ENCODE data around the gene SIRPG. TPM values are rescaled to one million over a fixed set of nuclear protein-coding genes. Genes with fewer than 3 reads are reported as not detected.
"Not testable (repeated sequence)": the region's sequence is repeated elsewhere in the genome, so short reads cannot be mapped to it uniquely, and the experiment has no call there.

SIRPG gene
- total RNA-seq, 2 donors from 2014 or later = 0.44 TPM; not detected in 1

DNA sequence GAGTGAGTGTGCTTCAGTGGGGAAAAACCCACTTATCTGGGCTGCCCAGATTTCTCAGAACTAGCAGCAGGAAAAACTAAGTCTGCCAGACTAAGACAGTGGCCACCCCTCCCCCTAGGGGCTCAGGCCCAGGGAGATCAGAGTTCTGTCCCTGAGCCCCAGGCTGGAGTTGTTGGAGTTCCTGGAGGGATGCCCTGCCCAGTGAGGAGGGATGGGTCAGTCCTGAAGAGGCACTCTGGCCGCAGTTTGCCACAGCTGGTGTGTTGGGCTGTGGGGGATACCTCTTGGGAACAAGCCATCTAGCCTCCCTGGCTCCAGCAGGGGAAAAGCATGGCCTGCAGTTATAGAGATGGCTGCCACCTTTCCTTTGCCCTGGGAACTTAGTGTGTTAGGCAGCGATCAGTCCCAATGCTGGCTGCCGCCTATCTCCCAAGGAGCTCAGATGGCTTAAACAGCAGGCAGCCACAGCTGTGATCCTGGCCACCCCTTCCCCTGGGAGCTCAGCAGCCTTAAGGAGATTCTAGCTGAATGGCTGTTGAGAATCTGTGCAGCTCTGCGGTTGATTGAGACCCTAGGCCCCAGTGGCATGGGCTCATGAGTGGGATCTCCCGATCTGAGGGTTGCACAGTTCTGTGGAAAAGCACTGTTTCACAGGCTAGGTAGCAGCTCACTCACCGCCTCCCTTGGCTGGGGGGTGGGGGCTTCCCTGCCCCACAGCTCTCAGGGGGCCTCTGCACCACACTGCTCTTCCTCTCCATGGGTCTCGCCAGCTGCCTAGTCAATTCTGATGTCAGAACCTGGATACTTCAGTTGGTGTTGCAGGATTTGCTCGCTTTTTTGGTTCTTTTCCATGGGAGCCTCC is 13.2 kb downstream of the SIRPG start:
- intact Hi-C loops (cut with DNase I) = no loop called here
- no peak for DNase-seq
- no peak for ATAC-seq

DNA sequence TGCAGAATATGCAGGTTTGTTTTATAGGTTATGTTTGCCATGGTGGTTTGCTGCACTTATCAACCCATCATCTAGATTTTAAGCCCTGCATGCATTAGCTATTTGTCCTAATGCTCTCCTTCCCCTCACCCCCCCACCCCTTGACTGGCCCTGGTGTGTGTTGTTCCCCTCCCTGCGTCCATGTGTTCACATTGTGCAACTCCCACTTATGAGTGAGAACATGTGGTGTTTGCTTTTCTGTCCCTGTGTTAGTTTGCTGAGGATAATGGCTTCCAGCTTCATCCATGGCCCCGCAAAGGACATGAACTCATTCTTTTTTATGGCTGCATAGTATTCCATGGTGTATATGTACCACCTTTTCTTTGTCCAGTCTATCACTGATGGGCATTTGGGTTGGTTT is 18.9 kb downstream of the SIRPG start:
- intact Hi-C loops (cut with DNase I) = not testable (repeated sequence)

DNA sequence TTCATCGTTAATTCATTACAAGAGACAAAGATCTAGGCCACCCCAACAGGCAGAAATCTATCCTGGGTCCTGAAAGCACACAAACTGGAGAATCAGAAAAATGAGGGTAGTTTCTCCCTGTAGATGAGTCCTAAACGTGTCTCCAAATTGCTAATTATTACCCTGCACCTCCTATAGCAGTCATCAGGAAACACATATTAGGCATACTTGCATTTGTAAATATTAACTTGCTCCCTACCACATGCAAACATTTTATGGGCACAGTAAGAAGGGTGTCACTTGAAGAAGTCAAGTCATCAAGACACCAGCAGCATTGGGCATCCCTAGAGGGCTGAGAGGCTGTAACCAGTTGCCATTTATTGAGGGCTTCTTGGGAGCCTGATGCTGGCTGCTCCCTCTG is 19.8 kb downstream of the SIRPG start:
- ATAC-seq = no peak
- intact Hi-C loops (cut with DNase I) = no loop called here

More for the DNA sequence above, 18.9 kb downstream of the SIRPG start:
- ATAC-seq, DNase-seq: not testable (repeated sequence)

DNA sequence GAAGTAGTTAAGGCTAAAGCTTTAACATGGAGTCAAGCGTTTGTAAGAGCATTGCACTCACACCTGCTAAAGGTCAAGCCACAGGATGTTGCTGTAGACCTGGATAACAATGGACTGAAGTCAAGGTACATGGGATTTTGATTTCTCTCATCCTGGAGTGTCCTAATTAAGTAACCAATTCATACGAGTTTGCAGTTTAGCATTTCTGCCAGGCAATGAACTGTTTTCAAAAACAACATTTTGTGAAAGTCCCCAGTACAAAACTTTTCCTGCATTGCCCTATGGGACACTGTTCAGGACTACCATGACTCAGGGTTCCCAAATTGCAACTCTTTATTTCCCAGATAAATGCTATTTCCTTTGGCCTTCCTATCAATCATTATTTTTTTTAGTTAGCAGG is 20.4 kb downstream of the SIRPG start:
- ATAC-seq (no peak), DNase-seq (no peak)
- intact Hi-C loops (cut with DNase I) = no loop called here

More for the DNA sequence above, 19.8 kb downstream of the SIRPG start:
- DNase-seq = no peak

DNA sequence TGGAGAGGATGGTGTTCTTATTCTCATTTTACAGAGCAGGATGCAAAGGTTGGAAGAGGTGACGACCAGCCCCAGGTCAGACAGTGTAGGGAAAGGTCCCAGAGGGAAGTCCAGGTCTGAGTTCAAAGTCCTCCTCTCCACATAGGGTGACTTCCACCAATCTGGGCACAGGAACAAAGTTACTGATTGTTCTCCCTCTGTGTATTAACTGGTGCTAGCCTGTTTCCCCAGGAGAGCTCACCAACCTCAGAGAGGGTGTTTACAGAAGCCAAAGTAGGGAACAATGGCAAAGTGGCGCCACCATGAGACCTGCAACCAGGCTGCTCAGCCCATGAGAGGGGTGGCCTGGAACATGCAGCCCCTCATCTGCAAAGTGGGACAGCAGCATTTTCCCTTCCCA is 21.0 kb downstream of the SIRPG start:
- DNase-seq = no peak
- intact Hi-C loops (cut with DNase I) = no loop called here

DNA sequence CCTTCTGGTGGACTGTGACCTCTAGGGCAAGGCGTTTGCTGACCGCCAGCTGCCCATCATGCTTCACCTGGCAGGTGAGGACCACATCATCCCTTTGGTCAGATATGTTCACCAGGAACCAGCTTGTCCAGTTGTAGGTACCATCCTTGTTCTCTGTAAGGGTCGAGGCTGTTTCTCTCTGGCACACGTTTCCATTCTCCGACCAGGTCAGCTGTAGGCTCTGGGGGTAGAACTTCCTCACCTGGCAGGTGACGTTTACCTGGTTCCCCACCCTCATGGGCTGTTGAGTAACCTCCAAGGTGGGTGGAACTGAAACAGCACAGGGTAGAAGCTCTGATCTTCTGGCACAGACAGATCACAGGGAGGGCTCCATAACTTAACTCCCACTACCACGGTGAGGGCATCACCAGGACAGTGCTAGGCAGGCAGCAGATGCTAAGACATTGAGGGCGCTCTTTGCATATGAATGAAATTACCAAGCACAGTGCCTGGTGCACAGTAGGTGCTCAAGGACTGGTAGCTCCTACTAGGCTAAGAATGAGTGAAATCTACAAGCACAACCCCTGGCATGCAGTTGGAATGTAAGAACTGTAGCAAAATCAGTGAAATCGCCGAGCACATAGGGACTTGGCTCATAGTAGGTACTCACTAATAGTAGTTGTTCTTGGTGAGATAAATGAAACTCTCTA is 22.1 kb downstream of the SIRPG start:
- ATAC-seq = no peak
- no peak for DNase-seq
- intact Hi-C loops (cut with DNase I) = no loop called here

More for the DNA sequence above, 21.0 kb downstream of the SIRPG start:
- ATAC-seq = no peak

DNA sequence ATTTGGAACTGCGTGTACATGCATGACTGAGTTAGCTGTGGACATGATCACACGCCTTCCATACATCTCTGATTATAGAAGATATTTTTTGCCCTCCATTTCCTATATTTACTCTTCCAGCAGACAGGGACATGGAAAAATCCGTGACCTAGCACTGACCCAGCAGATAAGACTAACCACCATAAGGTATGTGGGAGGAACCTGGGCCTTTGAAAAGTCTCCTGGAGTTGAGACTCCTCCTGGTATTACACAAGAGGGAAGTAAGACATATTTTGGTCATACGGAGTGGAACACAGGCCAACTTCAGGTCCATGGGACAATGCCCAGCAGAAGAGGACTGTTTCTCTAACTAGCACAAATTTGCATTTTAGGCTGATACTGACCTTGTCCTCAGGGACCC is 24.0 kb downstream of the SIRPG start:
- intact Hi-C loops (cut with DNase I) = no loop called here
- DNase-seq = no peak
- peak in 1 of 2 donors; percentile 21 for ATAC-seq

DNA sequence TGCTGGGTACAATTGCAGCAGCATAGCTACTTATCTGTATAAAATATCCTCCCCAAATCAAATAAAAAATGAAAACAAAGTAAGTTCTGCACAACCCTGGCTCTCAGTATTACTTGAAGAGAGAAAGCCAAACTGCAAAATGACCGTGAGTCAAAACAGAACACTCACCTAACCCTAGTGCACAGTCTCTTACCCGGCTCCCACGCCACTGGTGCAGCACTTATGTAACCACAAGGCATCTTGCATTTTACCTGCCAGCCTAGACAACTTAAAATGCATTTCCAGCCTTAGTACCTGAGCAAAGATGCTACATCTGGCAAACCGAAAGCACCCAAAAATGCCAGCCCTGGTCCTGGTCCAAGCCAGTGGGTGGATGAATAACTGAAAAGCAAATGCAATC is 25.4 kb downstream of the SIRPG start:
- no peak for DNase-seq
- intact Hi-C loops (cut with DNase I) = no loop called here
- peak in 1 of 2 donors; percentile 56 for ATAC-seq

DNA sequence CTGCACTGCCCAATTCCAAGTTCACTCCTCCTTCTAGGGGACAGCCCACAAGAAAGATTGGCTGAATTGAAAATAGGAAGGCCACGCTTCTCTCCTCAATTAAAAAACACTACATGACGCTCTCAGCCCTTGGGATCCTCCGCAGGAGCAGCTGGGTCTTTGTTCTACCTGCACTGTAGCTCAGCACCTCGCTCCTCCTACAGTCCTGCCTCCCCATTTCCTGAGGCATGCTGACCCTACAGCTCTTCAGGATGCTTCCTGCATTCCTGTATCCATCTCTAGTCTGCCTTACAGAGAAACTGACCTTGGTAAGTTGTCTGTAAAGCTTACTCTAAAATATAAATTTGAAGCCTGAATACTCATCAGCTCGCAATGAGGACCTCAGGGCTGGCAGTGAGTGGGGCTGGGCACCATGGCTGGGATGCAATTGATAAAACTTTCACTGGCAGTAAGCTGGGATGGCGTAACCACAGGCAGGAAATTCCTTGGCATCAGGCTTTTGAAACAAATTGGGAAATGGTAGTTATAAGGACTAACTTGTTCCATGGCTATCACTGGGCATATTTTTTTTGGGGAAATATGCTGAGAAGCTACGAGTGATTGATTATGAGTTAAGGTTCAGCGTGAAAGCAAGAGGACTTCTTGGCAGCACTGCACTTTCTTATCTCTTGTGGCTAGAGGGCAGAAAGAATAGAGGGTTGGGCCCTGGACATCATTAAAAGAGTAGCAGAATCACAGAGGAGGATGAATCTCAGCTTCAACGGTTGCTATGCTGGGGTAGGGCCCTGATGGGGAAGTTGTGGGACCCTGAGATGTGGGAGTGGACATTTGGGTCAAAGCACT is 26.0 kb downstream of the SIRPG start:
- DNase-seq (no peak), ATAC-seq (peak; percentile 34 to 89)
- intact Hi-C loops (cut with DNase I) = no loop called here

DNA sequence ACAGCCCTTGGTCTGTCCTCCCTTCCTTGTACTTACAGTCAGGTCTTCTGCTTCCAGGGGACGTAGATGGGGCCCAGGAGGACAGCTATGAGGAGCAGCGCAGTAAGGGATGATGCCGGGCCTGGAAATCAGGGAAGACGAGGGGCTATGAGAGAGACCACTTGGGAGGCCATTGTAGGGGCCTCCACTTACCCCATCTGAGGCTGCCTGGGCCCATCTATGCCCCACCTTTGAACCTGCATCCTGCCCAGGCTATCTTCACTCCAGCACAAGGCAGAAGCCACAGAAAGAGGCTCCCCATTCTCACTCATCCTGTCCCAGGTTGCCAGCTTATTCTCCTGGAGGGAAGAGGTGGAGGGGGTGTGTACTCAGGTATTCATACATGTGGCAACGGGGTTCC is 27.4 kb downstream of the SIRPG start:
- intact Hi-C loops (cut with DNase I) = no loop called here
- no peak for ATAC-seq
- no peak for DNase-seq

DNA sequence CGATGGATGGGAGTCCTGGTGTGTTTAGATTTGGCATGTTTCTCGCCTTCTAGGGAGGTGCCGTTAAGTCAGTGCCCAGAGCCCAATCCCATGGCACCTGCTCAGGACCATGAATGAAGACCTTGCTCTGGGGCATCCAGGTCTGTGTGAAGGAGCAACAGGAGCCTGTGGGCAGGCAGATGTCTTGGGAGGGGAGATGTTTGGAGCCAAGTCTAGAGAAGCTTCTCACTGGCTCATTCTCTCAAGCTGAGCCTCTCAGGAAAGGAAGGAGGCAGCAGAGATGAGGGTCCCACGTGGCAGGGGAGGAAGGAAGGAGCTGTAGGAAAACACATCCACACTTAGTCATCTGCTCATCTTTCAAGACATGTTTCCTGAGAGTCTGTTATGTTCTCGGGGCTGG is 28.3 kb downstream of the SIRPG start:
- DNase-seq (no peak), ATAC-seq (no peak)
- intact Hi-C loops (cut with DNase I) = no loop called here

DNA sequence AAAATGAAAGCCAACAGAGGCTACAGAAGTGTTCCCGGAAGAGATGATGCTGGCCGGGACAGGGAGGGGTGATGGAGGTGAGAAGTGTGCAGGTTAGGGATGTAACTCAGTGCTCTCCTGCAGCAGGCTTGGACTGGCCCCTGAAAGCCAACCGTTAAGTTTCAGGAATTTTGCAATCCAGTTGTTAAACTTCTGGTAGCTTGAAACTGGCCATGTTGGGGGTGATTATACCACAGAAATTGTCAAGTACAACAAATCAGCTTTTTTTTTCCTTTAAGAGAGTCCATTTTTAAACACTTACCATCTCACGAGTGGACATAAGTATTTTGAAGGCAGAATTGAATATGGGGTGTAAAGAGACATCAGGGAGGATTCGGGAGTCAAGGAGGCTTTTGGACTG is 29.0 kb downstream of the SIRPG start:
- DNase-seq (no peak), ATAC-seq (no peak)
- intact Hi-C loops (cut with DNase I) = no loop called here

DNA sequence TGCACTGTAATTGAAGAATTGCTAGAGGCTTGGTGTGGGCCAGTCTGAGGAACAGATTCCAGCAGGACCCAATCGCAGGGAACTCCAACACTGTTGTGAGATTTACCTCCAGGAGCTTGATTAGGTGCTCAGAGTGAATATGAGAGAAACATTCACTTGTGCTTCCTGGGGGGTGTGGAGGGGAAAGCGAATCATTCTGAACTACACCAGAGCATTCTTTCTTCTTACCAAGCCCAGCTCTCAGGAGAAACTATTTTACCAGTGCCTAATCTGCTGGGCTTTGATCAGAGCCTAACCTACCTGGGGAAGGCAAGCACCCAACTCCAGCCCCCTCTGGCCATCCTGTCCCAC is 30.4 kb downstream of the SIRPG start:
- no peak for ATAC-seq
- intact Hi-C loops (cut with DNase I) = no loop called here
- DNase-seq = no peak

DNA sequence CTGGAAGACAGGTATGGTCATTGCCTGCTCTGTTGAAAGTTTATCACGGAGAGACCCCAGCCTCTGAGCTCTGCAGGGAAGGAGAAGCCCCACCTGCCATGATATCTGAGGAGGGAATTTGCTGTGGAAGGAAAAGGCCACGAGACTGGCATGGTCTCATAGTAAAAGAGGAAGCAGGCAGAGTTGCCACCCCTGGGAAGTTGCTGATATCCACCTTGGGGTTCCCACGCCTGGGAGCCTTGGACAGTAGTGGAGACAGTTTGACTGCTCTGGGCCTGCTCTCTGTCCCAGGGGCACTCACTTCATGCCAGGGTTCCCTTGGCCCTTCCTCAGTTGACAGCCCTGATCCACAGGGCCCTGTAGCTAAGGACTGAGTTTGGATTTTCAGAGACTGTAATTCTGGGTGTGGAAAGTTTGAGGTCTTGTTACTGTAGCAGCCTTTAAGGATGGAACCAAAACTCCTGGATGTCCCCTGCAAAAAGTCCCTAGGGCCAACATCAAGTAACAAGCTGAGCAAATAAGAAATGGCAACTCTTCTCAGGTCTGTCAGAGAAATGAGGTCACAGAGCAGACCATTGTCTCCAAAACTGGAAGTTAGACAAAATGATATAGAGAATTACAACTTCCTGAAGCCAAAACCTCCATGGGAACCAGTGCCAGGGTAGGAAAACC is 30.9 kb downstream of the SIRPG start:
- DNase-seq = no peak
- intact Hi-C loops (cut with DNase I) = no loop called here
- ATAC-seq = no peak

DNA sequence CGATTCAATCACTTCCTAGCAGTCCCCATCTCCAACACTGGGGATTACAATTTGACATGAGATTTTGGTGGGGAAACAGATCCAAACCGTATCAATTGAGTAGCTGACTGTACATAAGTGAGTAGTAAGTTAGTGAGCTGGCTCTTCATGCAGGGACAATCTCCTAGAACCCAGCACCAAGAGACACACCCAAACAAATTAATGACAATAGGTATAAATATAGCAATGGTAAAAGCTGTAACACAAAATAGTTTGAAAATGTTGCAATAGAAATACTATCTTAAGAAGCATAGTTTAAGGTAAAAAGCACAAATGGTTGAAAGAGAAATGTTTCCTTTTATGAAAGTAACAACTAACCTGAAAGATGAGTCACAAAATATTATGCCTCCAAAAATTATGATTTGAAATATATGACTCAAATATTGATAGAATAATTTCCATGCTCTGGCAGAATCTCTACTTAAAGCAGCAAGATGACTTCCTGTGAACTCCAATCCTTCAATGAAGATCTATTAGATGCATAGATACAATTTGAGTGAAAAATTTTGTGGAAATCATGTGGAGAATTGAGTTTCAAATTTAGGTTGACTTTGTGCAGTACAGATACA is 32.4 kb downstream of the SIRPG start:
- no peak for ATAC-seq
- intact Hi-C loops (cut with DNase I) = no loop called here
- DNase-seq = no peak

DNA sequence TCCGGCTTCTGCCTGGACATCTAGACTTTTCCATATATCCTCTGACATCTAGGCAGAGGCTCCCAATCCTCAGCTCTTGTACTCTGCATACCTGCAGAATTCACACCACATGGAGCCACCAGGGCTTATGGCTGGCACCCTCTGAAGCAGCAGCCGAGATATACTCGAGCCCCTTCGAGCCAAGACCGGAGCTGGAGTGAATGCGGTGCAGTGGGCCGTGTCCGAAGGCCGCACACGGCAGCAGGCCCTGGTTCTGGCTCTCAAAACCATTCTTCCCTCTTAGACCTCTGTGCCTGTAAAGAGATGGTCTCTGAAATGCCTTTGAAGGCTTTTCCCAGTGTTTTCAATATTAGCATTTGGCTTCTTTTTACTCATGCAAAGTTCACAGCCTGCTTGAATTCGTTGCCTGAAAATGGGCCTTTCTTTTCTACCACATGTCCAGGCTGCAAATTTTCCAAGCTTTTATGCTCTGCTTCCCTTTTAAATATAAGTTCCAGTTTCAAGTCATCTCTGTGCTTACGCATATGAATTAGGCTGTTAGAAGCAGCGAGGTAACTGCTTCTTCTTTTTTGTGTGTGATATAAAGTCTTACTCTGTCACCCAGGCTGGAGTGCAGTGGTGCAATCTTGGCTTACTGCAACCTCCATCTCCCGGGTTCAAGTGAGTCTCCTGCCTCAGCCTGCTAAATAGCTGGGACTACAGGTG is 33.9 kb downstream of the SIRPG start:
- intact Hi-C loops (cut with DNase I) = no loop called here
- no peak for DNase-seq
- ATAC-seq = no peak

DNA sequence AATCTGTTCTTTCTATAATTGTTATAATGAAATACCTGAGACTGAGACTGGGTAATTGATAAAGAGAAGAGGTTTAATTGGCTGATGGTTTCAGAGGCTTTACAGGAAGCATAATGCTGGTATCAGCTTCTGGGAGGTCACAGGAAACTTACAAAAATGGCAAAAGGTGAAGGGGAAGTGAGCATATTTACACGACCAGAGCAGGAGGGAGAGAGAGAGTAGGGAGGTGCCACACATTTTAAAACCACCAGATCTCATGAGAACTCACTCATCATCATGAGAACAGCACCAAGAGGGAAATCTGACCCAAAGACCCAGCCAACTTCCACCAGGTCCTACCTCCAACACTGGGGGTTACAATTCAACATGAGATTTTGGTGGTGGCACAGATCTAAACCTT is 35.1 kb downstream of the SIRPG start:
- intact Hi-C loops (cut with DNase I) = no loop called here
- no peak for DNase-seq
- no peak for ATAC-seq

DNA sequence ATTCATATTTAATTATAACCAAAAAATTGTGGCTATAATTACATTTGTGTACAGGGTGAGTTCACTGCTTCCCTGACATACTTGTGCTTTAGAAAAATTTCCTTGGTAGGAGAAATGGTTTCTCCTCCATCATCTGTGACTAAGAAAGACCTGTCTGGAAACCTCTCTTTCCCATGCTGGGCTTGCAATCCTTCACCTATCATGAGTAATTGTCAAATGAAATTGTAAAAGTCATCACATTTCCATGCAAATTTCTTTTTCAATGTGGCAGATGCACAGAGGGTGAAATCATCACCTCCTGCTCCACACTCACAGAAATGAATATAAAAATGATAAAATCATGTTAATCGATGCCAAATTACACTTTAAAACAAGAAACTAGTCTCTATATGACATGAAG is 36.3 kb downstream of the SIRPG start:
- intact Hi-C loops (cut with DNase I) = no loop called here
- ATAC-seq = peak in 1 of 2 donors; percentile 14
- DNase-seq = no peak

All from left cardiac atrium (tissue), 4 donors.